SIG-M5 treated with dmso at 0.1 percent for 504 hours (cell line): ENCODE measurements around the gene NUP50.

ENCODE experiments used
- DNase-seq: peaks from one replicate; lab custom pipeline; 2025; ENCODE audit not compliant: unreplicated experiment; lab: John Stamatoyannopoulos, UW

Gene NUP50

DNA sequence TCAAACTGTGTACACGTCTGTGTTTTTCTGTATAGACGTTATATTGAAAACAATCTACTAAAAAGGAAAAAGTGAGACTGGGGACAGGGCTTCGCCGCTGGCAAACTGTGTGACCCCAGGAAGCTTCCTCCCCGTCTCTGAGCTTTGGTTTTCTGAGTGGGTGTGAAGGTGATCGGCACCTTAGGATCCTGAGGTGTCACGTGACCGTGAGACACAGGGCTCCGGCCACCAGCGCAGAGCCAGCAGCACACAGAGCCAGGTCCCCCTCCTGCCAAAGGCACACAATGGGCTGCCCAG, 44.9 kb downstream of the NUP50 start:
- no peak for DNase-seq

DNA sequence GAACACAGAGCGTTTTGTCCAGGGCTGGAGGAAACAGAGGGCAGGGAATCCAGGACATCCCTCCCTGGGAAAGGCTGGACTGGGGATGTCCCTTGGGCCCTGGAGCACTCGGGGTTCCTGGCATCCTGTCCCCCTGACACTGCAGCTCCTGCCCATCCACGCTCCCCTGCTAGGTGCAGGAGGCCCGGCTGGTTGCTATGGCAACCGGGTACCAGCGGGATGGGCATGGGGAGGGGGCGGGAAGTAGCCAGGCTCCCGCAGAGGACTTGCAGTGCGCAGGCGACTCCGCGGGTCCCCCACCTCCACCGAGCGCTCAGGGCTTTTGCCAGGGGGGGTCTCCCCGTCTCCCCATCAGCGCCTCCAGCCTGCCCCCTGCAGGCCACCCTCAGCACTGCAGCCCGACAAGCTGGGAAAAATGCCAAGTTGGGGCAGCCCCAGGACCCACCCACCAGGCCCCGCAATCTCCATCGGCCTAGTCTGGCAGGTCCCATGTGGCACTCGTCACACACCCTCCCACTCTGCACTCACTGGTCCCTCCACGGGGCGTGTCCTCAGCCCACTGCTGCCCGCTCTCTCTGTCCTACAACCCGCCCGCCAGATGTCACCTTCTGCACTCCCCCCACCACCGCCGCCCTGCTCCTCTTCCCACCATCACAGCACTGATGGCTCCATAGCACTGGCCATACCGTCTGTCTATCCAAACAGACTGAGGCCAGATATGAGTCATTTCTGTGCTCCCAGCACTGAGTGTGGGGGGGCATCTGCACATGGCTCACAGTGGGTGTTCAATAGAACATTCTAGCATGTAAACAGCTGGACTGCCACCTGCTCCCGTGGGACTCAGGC, 45.5 kb downstream of the NUP50 start:
- DNase-seq: no peak

DNA sequence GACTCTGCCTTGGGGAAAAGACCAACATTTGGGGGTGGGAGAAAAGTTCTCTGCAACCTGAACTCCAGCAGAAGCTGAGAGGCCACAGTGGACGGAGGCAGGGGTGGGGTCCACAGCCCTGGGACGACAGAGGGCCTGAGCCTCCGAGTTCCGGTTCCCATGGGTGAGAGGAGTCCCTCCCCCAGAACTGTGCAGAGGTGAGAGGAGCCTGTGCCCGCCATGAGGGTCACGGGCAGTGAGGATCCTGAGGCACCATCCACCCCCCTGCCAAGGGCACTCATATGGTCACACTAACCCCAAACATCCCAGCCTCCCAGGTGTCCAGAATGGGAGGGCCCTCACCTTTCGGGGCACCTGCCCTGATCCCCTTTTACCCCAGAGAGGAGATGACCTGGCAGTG, 46.4 kb downstream of the NUP50 start:
- DNase-seq: no peak

DNA sequence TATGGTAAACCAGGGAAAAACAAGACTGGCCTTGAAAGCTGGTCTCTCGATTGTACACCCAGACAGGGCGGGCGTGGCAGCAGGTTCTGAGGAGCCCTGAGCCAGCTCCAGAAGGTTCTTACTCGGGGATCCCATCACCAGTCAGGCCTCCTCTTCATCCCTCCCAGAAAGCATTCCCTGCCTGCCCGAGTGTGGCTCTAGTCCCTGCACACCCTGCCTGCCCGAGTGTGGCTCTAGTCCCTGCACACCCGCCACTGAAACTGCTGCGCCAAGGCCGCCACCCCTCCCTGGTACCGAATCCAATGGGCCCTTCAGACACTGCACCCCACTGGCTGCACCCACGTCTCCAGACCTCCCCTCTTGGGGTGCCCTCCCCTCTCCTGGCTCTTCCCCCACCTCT, 46.9 kb downstream of the NUP50 start:
- no peak for DNase-seq

DNA sequence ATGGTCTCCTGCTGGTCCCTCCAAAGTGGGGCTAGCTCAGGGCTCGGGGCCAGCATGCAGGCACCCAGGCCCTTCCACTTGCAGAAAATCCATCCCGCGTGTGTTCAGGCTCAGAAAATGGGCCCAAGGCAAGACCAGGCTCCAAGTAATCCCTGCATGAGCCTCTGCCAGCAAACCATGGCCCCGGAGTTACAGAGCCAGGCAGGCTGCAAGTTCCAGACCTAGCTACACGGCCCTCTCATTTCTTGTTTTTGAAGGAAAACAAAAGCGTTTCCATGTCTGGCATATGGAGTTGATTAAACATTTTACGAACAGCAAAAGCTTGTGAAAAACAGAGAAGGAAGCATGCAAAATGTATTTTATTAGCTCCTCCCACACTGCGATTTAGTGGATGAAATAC, 47.3 kb downstream of the NUP50 start:
- no peak for DNase-seq

DNA sequence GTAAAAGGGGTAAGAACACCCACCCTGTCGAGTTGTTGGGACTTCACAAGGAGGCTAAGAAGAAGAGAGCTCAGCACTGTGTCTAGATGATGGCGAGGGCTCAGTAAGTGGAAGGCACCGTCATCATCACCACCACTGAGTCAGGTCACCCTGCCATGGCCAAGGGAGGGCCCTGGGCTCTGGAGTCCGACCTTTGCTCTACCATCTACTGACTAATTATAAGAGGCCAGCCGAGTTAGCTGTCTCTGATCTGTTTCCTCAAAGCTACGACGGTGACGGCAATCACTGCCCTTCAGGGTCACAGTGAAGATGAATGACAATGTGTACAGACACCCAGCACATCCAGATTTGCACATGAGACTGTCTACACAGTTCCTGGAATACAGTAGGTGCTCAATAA, 47.7 kb downstream of the NUP50 start:
- DNase-seq: no peak

DNA sequence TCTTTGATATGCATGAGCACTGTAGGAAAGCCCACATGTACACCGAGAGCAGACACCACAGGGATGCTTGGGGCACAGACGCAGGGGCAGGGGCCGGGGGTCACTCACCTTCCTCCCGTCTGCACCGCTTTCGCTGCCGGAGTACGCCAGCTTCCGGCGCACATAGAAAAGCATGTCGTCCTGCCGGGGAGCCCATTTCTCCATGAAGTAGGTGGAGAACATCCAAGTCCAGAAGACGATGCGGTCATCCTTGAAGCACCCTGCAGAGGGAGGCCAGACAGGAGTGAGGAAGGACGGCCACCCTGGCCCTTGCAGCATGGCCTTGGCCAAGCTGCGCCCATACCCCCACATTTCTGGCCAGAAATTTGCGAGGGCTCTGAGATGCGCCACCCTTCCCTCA, 48.1 kb downstream of the NUP50 start:
- DNase-seq: no peak

DNA sequence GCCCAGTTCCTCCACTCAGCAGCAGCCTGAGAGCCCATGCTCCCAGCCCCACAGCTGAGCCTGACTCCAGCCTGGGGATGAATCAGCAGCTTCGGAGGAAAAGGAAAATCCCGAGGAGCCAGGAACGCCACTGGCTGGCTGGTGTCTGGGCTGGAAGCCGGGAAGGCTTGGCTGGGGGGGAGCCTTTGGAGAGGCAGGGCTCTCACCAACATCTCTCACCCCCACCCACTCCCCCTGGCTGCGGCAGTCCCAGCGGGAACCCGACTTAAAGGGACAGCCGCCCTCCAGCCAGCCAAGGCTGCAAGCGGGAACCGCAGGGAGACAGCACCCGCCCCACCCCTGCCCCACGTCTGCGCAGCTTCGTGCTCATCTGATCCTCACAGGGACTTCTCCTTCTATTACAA, 48.6 kb downstream of the NUP50 start:
- no peak for DNase-seq

DNA sequence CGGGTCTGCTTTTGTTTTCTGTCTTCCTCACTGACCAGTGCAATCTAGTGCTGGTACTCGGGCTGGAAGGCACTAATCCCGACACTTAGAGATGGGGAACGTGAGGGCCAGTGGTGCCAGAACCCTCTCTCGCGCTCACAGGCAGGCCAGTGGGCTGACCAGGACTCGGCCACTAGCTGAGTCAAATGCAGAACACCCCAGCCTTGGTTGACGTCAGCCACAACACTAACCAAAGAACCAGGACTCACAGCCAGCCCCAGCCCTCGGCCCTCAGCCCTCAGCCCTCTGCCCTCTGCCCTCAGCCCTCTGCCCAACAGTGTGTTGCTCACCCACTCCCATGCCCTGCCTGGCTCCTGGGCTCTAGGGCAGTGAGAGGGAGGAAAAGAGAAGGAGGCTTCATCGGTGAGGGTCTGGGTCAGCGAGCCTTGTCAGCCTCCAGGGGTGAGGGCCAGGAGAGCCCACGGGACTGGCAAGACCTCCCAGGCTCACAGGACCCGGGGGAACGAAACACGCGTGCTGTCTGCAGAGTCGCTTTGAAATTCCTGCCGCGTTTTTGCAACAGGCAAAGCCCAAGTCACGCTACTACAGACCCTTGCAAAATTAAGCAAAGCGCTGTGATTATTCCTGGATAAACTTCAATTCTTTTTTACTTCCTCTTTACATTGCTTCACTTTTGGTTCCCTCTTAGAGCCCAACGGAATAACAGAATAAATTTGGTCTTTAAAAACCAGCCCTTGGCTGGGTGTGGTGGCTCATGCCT, 49.4 kb downstream of the NUP50 start:
- DNase-seq: peak; percentile 94

DNA sequence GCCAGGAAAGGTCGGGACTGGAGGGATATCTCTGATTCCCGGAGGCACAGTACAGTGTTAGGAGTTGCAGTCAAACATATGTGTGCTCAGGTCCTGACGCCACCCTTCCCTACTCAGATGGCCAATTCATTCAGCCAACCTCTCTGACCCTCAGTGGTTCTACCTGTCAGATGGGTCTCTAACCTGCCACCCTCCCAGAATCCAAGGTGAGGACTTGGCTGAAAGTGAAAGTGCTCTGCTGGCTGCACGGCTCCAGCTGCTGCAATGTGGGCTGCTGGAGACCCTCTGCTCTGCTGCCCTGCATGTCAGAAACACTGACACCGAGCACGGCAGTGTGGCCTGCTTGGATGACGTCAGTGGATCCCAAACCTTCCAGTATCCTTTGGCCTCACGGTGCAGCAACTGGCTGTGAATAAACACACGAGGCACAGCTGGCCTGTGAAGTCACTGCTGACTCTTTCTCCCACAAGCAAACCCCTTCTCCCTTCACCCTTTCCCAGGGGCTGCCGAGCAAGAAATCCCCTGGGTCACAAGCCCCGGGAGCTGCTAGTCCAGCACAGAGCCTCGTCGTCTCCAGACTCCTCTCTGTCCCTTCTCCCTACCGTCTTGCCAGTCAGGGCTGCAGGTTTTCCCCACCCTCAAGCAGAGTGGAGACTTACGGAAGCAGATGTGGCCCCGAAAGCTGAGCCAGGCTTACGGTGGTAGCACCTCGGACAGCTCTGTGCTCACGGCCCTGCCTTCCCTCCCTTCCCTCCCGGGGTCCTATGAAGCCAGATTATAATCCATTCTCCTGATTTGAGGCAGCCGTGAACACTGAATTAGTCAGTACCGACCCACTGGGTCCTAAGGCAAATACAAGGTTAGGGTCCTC, 52.6 kb downstream of the NUP50 start:
- DNase-seq: no peak

DNA sequence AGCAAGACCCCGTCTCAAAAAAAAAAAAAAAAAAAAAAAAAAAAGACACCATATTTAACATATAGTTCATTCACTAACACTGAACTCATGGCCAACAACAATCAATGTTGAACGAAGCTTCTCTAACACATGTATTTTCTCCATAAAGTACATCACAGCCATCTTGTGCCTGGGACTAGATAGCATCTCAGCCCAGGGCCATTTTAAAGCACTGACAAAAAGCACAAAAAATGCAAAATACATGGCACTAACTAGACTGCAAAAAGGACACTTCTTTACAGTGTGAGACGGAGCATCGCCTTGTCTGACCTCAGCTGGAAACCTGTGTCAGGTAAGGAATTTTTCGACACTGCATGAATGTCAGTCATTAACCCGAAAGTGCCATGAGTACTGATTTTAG, 53.6 kb downstream of the NUP50 start:
- DNase-seq: no peak

DNA sequence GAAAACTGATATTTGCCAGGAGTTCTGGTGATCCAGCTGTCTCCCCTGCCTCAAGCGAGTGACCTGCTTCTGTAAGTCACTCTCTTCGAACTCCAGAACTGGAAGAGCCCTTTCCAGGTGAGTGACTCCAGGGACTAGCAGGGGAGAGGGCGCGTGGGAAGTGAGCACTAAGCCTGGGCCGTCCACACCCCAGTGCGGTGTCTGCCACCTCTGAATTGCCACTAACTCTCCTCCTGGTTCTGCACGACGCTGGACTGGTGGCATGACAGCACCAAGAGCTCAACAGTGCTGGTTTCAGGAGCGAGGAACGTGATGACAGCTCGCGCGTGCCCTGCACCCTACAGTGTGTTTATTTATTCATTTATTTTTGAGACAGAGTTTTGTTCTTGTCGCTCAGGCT, 54.1 kb downstream of the NUP50 start:
- no peak for DNase-seq

DNA sequence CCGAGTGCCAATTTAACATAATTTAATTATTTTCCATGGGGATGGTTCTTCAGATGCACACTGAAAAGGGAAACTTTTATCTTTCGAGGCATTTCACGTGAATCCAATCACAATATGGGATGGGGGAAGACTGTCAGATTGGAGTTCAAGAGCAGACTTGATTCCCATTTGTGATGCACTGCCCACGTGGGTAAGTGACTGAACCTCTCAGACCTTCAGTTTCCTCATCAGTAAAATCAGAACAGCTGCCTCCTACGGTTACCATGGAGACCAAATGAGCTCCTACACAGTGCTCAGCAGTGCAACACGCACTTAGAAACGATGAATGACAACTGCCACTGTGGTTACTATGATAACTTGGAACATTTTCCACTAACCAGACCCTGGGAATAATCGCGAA, 55.3 kb downstream of the NUP50 start:
- no peak for DNase-seq

DNA sequence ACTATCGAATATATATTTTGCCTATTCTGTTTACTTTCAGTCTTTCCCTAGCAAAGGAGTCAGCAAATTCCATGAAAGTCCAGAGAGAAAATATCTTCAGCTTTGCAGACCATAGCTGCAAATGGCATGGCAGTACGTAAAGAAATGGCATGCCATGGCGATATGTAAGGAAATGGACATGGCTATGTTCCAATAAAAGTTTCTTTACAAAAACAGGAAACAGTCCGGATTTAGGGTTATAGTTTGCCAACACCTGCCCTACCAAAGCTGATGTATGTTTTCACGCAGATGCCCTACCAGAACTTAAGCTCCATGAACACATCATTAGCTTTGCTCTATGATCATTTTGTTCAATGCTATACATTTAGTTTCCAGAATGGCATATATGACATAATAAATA, 57.5 kb downstream of the NUP50 start:
- no peak for DNase-seq

DNA sequence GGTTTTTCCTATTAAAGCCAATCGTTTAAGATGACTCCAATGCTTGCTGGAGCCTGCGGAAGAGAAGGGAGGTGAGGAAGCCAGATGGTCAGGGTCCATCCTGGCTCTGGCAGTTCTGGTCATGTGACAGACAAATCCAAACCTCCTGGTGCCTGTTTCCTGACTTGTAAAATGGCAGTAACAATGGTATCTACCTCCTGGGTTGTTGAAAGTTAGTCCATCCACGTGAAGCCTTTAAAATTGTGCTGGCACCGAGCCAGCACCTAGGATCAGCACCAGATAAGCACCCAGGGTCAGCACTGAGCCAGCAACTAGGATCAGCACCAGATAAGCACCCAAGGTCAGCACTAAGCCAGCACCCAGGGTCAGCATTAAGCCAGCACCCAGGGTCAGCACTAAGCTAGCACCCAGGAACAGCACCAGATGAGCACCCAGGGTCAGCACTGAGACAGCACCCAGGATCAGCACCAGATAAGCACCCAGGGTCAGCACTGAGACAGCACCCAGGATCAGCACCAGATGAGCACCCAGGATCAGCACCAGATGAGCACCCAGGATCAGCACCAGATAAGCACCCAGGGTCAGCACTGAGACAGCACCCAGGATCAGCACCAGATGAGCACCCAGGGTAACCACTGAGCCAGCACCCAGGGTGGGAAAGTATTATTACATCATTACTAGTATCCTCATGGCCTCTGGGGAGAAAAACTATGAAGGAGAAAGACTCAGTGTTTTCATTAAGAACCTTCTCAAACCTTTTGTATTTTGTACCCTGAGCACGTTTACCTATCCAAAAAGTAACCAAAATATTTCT, 59.8 kb downstream of the NUP50 start:
- DNase-seq: no peak

DNA sequence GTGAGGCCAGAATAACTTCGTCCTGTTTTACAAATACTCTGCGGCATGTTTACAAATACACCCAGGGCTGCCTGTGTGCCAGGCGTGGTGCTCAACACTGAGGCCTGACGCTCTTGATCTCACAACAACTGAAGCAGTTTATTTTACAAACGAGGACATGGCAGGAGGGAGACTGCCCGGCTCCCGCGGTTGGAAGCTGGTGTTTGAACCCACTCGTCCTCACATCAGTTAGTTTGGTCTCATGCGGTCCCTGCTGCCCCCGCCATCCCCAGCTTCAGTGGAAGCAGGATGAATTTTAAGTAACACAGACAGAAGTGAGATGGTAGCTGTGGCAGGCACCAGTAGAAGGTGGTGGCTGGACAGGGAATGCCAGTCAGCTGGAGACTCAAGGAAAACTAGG, 60.6 kb downstream of the NUP50 start:
- no peak for DNase-seq

DNA sequence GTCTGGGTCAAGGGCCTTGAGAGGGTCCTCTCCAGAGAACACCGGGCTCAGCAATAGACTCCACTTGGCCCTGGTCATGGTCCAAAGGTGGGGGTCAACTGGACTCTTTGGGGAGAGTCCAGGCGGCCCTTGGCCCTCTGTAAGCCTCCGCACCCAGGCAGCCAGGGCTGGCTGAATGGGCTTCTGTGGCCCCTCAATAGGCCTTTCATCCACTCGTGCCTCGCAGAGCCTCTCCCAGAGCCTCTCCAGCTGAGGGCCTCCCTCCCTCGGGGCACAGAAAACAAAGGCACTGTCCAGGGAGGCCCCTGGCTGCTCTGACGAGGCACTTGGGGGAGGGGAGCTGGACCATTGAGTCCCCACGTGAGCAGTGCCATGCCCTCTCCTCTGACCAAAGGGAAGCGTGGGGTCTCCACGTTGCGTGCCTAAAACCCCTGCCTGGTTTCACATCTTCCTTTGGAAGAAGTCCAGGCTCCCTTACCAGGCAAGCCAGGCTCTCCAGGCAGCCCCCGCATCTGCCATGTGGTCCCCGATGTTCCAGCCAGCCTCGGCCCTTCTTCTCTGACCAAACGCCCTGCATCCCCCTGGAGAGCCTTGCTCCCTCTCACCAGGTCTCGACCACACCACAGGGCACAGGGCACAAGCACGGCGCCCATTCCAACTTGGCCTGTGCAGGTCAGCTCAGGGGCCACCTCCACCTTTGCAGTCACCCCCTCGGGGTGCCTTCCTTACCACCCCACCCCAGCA, 61.4 kb downstream of the NUP50 start:
- no peak for DNase-seq

DNA sequence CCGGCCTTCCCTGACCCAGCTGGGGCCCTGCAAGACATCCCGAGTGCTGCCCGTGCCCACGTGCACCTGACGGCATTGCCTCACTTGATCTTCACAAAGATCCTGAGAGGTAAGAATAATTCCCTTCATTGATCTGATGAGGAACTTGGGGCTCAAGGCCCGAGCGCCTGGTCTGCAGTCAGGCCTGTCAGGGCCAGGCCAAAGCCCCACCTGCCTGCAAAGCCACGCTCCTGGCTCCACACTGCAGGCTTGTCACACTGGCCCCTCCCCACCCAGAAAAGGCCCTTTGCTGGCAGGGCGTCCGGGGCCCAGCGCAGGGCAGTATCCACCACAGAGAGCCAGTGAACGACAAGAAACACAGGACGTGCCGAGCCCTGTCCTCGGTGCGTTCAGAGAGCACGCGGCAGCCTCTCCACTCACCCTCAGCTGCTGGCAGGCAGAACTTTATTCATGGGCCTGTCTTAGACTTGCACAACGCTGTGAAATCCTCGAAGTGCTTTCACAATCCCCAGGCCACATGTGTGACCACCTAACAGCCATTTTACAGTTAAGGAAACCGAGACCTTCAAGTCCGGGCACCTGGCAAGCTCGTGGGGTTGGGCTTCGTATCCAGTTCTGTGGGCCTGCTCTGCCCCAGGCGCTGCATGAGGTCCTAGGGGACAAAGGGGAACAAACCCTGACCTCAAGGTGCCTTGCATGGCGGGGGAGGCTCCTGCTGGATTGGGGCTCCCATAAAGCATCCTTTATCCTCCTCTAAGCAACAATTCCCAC, 62.2 kb downstream of the NUP50 start:
- DNase-seq: peak; percentile 93

DNA sequence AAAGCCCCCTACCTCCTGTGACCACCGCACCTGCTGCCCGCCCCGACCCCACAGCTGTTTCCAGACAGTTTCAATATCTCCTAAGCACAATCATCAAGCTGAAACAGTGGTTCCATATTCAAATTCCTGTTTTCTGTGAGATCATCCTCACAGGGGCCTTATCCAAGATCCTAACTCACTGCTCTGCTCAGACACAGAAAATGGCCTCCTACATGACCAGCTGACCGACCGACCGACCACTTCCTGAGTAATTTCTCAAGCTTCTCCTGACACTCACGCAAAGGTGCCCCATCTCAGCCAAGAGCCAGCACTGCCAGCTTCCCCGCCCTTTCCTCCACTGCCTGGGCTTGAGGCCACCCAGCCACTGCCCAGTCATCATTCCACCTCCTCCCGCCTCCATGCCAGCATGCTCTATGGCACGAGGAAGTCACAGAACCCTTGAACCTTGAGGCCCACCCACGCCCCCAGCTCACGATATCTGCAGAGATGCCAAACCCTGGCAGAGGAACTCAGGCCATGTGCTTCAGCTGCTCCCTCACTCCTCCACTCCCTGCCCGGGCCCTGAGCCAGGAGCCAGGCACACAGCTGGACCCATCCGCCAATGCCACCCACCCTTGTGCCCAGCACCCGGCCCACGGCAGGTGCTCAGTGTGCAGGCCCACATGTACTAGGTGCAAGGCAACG, 62.9 kb downstream of the NUP50 start:
- peak; percentile 82 for DNase-seq
